Measurements from ENCODE around the gene ACTR6. TPM values are rescaled to one million over a fixed set of nuclear protein-coding genes. Genes with fewer than 3 reads are reported as not detected.

Gene ACTR6
- polyA plus RNA-seq, 1 donor (not counting 4 experiments of a cell fraction or from before 2014, with no cell fraction given) = 33.1 TPM

DNA sequence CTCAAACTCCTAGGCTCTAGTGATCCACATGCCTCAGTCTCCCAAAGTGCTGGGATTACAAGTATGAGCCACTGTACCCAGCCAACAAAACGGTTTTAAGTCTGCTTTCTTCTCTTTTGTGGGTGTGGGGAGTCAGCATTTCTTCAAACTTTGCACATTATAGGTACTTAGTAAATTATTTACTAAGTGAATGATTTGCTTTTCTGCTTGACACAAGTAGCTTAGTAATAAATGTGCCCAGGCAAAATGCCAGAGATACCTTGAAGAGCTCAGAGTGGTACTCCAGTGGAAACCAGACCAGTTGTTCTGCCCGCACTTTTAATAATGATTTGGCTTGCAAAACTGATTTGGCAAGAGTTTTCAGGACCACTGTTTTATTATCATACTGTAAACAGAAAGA lies 51.3 kb downstream of the ACTR6 start:
- dilution Hi-C loops (cut with MboI; ENCODE audit: extremely low pct_ligation_motif_present, low sequenced_read_pairs) = no loop called here
- no peak for DNase-seq (ENCODE audit: low read depth, low spot score)
- H3K27ac ChIP-seq (ENCODE audit: control insufficient read depth, insufficient read depth, low read length) = no peak overlapping the region

DNA sequence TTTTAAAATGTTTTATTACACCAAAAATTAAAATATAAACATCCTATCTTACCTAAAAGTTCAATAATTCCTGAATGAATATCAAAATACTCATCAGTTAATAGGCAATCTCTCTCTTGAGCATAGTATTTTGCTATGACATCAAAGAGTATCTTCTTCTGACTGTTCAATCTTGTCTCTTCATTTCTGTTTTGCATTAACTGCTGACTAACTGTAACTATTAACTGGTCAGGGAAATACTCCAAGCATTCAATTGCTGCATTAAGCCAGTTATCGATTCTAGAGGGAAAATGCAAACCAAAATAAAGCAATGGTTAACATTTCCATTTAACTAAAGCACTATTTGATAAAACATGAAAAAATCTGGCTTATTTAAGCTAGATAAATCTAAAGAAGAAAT lies 52.8 kb downstream of the ACTR6 start:
- dilution Hi-C loops (cut with MboI; ENCODE audit: extremely low pct_ligation_motif_present, low sequenced_read_pairs) = no loop called here
- Histone ChIP-seq H3K4me2 (ENCODE audit: control insufficient read depth, extremely low read depth, insufficient read depth, low read depth, low read length) (no peak overlapping the region), H3K27ac (ENCODE audit: control insufficient read depth, insufficient read depth, low read length) (no peak overlapping the region), H4K20me1 (ENCODE audit: control insufficient read depth, extremely low read depth, insufficient read depth, low read length) (no peaks in the 10 kb centered on the region), H3K9me3 (ENCODE audit: control insufficient read depth, low read depth, low read length) (no peaks in the 10 kb centered on the region), H3K4me3 (ENCODE audit: control insufficient read depth in 2 of 3, extremely low read depth in 1 of 3, insufficient read depth in 2 of 3, low read depth in 1 of 3, low read length in 3 of 3) (no peak overlapping the region), H2AFZ (ENCODE audit: control insufficient read depth, low read length) (no peak overlapping the region), H3K4me1 (ENCODE audit: control insufficient read depth, extremely low read depth, insufficient read depth, low read length) (no peaks in the 10 kb centered on the region), H3K9ac (ENCODE audit: control insufficient read depth, extremely low read depth, insufficient read depth, low read length) (no peak overlapping the region), H3K9me1 (ENCODE audit: control insufficient read depth, extremely low read depth, insufficient read depth, low read length) (no peaks in the 10 kb centered on the region), H3K79me2 (ENCODE audit: control insufficient read depth, insufficient read depth, low read length) (no peaks in the 10 kb centered on the region), H3K36me3 (ENCODE audit: control insufficient read depth in 2 of 2, extremely low read depth in 1 of 2, insufficient read depth in 2 of 2, low read length in 2 of 2) (peaks cover 0 to 2% of the 10 kb centered on the region in 2 experiments), H3K27me3 (ENCODE audit: control insufficient read depth, extremely low read depth, insufficient read depth, low read length) (no peaks in the 10 kb centered on the region)
- no peak for DNase-seq (ENCODE audit: low read depth, low spot score)
- TF ChIP-seq, protein P1, sequence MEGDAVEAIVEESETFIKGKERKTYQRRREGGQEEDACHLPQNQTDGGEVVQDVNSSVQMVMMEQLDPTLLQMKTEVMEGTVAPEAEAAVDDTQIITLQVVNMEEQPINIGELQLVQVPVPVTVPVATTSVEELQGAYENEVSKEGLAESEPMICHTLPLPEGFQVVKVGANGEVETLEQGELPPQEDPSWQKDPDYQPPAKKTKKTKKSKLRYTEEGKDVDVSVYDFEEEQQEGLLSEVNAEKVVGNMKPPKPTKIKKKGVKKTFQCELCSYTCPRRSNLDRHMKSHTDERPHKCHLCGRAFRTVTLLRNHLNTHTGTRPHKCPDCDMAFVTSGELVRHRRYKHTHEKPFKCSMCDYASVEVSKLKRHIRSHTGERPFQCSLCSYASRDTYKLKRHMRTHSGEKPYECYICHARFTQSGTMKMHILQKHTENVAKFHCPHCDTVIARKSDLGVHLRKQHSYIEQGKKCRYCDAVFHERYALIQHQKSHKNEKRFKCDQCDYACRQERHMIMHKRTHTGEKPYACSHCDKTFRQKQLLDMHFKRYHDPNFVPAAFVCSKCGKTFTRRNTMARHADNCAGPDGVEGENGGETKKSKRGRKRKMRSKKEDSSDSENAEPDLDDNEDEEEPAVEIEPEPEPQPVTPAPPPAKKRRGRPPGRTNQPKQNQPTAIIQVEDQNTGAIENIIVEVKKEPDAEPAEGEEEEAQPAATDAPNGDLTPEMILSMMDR (optimal IDR thresholded peaks at IDR 0.05 in 1 of 3, IDR thresholded peaks at IDR 0.05 in 1 of 3, conservative IDR thresholded peaks at IDR 0.05 in 1 of 3; ENCODE audit: extremely low read depth in 1 of 3, insufficient read depth in 2 of 3, low read length in 3 of 3) = no peak
- no peak for TF ChIP-seq EZH2 (IDR thresholded peaks at IDR 0.05; ENCODE audit: low read length)
- FAIRE-seq = no peak

More for the DNA sequence above, 51.3 kb downstream of the ACTR6 start:
- Histone ChIP-seq H3K27me3 (ENCODE audit: control insufficient read depth, extremely low read depth, insufficient read depth, low read length) (no peaks in the 10 kb centered on the region), H3K4me2 (ENCODE audit: control insufficient read depth, extremely low read depth, insufficient read depth, low read depth, low read length) (no peak overlapping the region), H3K4me1 (ENCODE audit: control insufficient read depth, extremely low read depth, insufficient read depth, low read length) (no peaks in the 10 kb centered on the region), H3K36me3 (ENCODE audit: control insufficient read depth in 2 of 2, extremely low read depth in 1 of 2, insufficient read depth in 2 of 2, low read length in 2 of 2) (peaks cover 0 to 2% of the 10 kb centered on the region in 2 experiments), H4K20me1 (ENCODE audit: control insufficient read depth, extremely low read depth, insufficient read depth, low read length) (no peaks in the 10 kb centered on the region), H3K9me3 (ENCODE audit: control insufficient read depth, low read depth, low read length) (no peaks in the 10 kb centered on the region), H2AFZ (ENCODE audit: control insufficient read depth, low read length) (no peak overlapping the region), H3K79me2 (ENCODE audit: control insufficient read depth, insufficient read depth, low read length) (no peaks in the 10 kb centered on the region), H3K9ac (ENCODE audit: control insufficient read depth, extremely low read depth, insufficient read depth, low read length) (no peak overlapping the region), H3K4me3 (ENCODE audit: control insufficient read depth in 2 of 3, extremely low read depth in 1 of 3, insufficient read depth in 2 of 3, low read depth in 1 of 3, low read length in 3 of 3) (no peak overlapping the region), H3K9me1 (ENCODE audit: control insufficient read depth, extremely low read depth, insufficient read depth, low read length) (no peaks in the 10 kb centered on the region)
- TF ChIP-seq, protein P1 (optimal IDR thresholded peaks at IDR 0.05 in 1 of 3, IDR thresholded peaks at IDR 0.05 in 1 of 3, conservative IDR thresholded peaks at IDR 0.05 in 1 of 3; ENCODE audit: extremely low read depth in 1 of 3, insufficient read depth in 2 of 3, low read length in 3 of 3) = no peak
- no peak for TF ChIP-seq EZH2 (IDR thresholded peaks at IDR 0.05; ENCODE audit: low read length)
- no peak for FAIRE-seq
